ACHN (cell line): ENCODE results near the gene PFKP.

Experiments
- DNase-seq: peaks from one replicate; pipeline ENCODE4 v3.0.0-alpha.2; 2015
- in situ Hi-C: cut with HindIII; loops from 2 replicates; pipeline ENCODE4 v1.10.0; 2017; ENCODE audit warnings: low sequenced_read_pairs, low pct_ligation_motif_present, low pct_unique_long_range_greater_than_20kb

The PFKP gene

GRCh38 chr10:3064423-3064822 lies 2.9 kb upstream of the PFKP start:
- DNase-seq, result no peak
- in situ Hi-C loops, result no loop called here

- no peak for DNase-seq
- in situ Hi-C loops, result no loop called here
Observed at GRCh38 chr10:3065622-3066021, 1.7 kb upstream of the PFKP start.

DNA sequence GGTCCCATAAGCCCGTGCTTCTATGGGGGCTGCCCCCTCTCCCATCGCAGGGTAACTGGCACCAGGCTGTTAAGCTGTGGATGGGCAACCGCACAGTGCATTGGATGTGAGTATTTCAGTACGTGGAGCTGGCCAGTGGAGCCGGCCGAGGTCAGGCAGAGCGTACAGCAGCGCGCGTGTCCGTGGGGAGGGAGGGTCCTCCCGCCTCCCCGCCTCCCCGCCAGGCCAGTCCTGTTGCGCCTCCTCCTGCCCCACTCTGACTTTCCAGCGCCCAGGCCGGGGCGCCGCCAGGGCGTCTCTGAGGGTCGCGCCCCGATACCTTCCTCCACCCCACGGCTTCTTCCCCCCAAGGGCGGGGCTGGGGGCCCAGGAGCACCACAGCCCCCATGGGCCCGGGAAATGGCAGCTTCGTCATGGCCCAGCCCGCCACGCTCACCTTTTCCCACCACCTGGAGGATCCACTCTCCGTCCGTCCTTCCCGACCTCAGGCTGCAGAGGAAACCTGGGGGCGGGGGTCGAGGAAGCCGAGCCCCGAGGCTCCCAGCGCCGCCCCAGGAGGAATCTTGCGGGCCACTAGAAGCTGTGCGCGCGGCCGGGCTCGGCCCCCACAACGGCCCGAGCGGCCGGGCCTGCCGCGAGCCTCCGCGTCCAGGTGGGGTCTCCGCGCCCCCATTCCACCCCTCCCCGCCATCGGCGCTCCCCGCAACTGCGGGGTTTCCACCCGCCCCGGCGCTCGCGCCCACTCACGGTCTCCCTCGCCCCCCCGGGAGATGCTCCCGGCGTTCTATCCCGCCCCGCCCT lies 831 bp upstream of the PFKP start:
- in situ Hi-C loops, result no loop called here
- DNase-seq, result no peak

DNA sequence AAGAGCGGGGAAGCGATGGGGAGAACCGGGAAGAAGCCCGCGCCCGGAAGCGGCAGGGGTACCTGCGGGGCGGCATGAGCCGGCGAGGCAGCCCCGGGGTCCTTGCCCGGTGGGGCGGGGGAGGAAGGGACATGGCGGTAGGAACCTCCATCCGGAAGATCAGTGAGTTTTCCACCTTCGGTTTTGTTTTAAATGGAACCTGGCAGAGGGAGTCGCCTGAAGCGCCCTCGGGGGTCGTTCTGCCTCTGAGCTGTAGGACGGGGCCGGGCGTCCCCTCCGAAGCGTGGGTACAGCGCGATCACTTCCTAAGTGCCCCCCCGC lies 471 bp downstream of the PFKP start:
- in situ Hi-C loops, result no loop called here
- DNase-seq, result no peak

GRCh38 chr10:3068201-3068967 lies 1.0 kb downstream of the PFKP start:
- in situ Hi-C loops, result no loop called here
- DNase-seq, result peak; percentile 32

GRCh38 chr10:3068968-3069737 lies 1.8 kb downstream of the PFKP start:
- in situ Hi-C loops, result no loop called here
- no peak for DNase-seq

GRCh38 chr10:3069876-3070275 lies 2.5 kb downstream of the PFKP start:
- in situ Hi-C loops, result no loop called here
- no peak for DNase-seq

DNA sequence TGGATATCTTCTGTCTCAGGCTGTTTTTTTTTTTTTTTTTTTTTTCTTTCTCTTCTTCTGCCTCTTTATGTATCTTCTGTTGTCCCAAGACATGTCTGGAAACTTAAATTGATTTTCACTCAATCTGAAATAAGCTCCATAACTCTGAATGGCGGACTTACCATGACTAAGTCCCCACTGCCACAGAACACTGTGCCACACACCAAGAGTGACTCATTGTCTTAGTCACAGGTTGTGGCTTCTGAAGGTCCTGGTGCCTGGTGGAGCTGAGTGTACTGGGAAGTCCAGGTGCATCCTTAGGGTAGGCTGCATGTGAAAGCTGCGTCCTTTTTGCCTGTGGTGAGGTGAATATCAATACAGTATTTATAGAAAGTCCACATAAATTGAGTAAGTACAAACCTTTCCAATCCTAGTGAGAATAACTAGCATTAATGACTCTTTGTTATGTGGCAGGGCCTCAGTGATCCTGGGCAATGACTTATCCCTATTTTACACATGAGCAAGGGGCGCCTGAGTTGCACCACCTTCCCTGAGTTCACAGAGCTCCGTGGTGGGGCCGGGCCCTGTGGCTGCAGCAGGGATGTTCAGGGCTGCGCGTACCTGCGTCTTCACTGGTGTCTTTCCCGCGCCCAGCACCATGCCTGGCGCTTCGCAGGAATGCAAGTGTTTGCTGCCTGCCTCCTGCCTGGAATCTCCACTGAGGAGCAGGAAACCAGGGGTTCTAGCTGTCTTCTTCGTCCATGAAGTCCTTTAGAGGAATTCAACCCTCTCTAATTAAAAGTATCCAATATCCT lies 4.3 kb downstream of the PFKP start:
- DNase-seq, result peak; percentile 89
- in situ Hi-C loops, result no loop called here

- DNase-seq, result no peak
- in situ Hi-C loops, result no loop called here
Observed at GRCh38 chr10:3072641-3073360, 5.5 kb downstream of the PFKP start.

DNA sequence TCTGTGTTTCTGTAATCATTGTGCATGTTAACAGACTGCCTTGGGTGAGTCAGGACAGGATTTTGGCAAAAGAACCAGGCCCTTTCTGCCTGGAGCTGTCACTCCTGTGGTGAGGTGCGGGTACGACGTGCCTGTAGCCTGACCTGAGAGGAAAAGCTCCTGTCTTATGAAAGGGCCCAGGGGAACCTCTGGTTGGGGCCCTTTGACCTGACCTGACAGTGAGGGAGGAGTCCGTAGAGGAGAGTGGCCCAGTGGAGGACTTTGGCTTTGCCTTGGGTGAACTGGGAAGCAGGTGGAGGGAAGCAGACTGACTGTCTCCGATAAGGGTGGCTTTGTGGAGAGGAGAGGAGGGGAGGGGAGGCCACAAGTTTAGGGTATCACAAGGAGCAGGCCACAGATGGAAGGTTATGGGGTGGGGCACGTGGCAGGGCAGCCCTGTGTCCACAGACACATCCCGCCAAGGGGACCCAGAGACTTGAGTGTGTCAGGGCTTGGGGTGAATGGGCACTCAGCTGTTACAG lies 6.9 kb downstream of the PFKP start:
- in situ Hi-C loops, result no loop called here
- DNase-seq, result no peak

- in situ Hi-C loops, result no loop called here
- no peak for DNase-seq
Observed at GRCh38 chr10:3074985-3075600, 7.7 kb downstream of the PFKP start.

GRCh38 chr10:3076138-3076537 lies 8.8 kb downstream of the PFKP start:
- in situ Hi-C loops, result no loop called here
- DNase-seq, result no peak

GRCh38 chr10:3077509-3077908 lies 10.2 kb downstream of the PFKP start:
- in situ Hi-C loops, result no loop called here
- no peak for DNase-seq

DNA sequence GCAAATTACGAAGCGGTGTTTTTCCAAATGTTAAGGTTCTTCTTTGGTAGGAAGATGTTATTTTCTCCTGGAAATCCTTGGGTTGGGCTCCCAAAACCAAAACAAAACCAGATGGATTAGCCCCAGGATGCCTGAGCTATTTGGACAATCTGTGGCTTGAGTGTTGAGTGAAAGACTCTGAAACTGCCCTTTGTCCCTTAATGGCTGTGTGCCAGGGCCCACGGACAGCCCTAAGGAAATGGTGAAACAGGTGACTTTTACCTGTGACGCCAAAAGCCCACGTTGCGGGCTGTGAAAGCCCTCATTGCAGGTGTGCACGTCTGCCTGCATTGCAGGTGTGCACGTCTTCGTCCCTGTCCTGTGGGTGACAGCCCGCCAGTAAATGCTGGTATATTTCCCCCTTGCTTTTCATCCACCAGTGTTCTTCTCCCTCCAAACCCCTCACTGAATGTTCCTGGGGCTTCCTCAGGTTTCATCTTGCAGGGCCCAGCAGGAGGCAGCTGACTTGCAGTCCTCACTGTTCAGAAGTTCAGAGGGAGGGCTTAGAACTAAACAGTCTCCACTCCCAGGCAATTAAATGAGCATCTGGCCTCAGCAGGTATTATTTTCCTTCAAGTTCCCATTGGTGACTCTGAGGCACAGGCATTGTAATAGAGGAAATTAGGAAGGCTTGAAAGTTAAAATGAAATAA lies 10.7 kb downstream of the PFKP start:
- in situ Hi-C loops, result no loop called here
- no peak for DNase-seq

DNA sequence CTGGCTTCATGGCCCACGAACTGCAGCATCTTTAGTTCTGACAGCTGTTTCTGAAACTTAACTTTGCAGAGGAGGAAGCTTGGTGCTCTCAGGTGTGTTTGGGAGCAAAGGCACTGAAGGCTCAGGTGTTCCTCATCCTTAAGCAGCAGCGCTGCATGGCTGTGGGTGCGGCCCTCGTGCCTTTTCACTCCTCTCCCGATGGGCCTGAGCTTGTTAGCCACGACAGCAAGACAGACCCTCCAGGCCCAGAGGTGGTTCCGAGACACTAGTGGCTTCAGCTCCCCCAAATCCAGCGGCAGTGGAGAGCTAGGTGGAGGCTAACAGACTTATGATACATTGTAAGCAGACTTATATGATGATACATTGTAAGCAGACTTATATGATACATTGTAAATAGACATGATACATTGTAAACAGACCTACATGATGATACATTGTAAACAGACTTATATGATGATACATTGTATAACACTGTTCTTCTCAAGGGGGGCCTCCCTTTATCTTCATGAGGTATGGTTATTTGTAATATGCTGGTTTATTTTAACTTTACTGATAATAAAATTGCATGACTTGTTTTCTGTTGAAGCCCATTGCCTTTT lies 14.1 kb downstream of the PFKP start:
- DNase-seq, result no peak

DNA sequence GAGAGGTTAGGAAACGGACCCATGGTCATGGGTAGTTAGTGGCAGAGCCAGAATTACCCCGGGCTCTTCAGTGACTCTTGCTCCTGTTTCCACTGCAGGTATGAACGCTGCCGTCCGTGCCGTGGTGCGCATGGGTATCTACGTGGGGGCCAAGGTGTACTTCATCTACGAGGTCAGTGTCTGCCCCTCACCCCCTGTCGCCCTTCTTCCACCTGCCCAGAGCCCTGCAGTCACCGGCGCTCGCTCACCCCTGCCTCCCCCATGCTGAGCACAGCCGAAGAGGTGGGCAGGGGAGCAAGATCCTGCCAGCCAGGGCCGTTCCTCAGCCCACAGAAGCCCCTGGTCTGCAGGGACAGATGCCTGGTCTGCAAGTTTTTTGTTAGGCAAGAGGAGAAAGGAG lies 14.9 kb downstream of the PFKP start:
- in situ Hi-C loops, result no loop called here

More for the DNA sequence above, 14.1 kb downstream of the PFKP start:
- in situ Hi-C loops, result no loop called here

More for the DNA sequence above, 14.9 kb downstream of the PFKP start:
- DNase-seq, result no peak
